HG02870 (cell line): Measurements from ENCODE around the gene CEP192.
"Not testable (repeated sequence)": the region's sequence is repeated elsewhere in the genome, so short reads cannot be mapped to it uniquely, and the experiment has no call there.

Source experiments
- ATAC-seq: cut with Tn5 transposase; IDR thresholded peaks from one replicate; pipeline ENCODE4 v1.9.1; 2021; ENCODE audit warnings: mild to moderate bottlenecking, moderate library complexity; ENCODE audit not compliant: unreplicated experiment

Gene CEP192

DNA sequence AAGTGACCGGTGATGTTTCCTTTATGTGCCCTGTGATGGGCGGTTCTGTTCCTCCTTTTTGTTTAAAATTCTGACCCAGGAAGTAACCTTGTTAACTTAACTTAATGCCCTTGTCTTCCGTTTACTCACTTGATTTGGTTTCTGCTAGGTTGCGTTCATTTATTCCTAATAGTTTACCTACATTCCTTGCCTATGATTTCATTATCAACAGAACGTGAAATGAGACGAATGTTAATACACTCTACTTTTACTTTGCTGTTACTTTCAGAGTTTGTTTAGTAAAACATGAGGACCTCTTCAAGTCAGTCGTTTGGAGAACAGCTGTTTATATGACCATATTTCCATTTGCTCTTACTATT lies 638 bp downstream of the CEP192 start:
- ATAC-seq, result no peak

DNA sequence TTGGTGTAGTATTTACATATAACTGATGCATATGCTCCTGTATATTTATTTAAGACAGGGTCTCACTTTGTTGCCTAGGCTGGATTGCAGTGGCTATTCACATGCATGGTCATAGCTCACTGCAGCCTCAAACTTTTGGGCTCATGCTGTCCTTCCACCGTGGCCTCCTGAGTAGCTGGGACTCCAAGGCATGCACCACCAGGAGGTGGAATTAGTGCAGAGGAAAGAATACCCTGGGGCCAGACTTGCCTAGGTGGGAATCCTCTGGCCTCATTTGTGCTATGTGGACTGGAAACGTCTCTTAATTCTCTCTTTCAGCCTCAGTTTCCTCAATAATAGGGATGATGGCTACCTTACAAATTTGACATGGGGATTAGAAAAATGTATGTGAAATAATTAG lies 2.3 kb downstream of the CEP192 start:
- ATAC-seq, result no peak

DNA sequence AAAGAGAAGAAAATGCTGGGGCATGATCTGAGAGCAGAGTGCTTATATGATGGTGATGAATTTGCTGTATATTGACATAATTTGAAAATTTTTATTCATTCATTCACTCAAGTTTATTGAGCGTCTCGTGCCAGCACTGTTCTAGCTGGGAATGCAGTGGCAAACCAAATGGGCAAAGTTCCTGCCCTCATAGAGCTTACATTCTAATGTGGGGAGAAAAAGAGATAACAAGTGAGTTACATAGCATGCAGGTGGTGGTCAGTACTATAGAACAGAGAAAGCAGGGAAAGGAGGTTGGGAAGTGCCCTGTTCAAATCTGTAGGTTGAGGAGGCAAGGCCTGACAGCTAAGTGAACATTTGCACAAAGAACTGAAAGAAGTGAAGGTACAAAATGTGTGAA lies 4.3 kb downstream of the CEP192 start:
- ATAC-seq, result no peak

DNA sequence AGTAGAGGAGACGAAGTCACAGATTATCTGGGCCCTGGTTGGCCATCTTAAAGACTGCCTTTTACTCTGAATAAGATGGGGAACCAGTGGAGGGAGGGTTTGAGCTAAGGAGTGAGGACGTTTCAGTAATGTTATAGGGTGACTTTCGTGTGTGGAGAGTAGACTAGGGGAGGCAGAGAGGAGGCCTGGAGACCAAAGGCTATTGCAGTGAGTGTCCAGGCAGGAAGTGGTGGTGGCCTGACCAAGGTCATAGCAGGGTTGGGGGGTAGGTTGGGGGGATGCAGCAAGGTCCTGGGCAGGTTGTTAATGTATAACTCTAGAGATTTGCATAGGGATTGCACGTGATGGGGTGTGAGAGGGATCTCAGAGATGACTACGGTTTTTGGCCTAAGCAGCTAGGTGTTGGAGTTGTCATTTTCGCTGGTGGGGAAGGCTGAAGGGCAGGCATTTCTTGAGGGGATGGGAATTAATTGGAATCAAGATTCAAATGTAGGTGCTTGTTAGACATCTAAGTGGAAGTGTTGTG lies 4.9 kb downstream of the CEP192 start:
- ATAC-seq, result no peak

DNA sequence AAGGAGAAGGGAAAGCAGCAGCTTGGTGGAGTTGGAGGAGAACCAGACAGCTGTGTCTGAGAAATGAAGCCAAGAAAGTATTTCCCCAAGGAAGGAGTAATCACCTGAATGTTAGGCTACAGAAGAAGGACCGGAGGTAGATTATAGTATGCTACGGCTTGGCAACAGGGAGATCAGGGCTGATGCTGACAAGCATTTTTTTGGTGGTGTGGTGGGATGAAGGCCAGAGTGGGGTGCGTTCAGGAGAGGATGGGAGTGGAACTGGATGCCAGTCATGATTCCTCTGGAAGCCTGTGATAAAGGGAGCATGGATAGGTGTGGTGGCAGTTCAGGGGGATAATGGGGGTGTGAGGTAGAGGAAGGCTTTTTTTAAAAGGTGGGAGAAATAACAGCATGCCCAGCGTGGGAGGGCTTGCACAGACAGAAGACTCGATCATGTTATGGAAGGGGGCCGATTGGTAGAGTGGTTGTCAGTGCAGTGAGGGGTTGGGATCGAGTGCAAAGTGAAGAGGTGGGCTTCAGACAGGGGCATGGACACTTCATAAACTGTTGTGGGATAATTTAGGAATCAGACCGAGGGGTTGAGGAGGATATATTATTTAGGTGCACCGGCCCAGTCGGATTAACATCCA lies 5.6 kb downstream of the CEP192 start:
- ATAC-seq, result no peak

DNA sequence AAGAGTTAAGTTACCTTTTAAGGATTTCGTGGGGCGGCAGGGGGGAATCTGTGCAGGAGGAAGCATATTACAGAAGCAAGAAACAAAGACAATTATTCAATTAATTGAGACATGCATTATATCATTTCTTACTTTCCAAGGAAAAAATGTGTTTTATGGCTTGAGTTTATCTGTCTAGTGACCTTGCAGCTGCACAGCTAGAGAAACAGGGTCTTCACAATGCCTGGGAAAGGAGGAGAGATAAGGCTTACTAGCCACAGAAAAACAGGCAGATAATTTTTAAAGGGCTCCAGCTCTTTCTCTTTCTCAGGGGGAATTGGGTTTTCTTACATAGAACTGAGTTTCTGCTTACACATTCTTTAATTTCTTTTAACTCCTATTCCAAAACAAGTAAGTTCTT lies 6.2 kb downstream of the CEP192 start:
- ATAC-seq, result not testable (repeated sequence)

DNA sequence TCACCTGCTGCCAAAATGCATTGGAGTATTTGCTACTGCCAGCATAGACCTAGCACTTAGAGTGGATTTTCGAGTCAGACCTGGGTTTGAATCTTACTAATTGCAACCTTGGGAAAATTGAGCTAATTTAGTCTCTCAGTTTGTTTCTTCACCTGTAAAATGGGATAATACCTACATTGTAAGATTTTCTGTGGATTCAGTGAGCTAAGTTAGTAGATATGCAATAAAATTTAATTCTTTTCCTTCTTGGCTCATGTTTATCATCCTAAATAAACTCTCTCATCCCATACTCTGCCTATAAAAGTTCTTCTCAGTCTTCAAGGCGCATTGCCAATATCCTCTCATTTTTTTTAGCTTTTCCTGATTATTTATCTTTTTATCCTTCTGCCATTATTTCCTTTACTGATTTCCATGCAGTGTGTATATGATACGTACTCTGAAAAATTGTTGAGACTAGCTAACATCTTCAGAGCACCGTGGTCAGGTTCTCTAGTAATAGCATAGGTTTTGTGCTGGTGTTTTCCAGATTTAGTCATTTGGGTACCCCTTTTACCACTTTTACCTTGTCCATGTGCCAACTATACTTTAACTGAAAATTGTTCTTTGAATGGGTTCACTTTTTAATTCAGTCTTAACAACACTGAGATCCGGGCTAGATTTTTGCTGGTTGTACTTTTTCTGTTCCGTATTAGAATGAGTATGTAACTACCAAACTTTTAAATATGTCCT lies 7.3 kb downstream of the CEP192 start:
- ATAC-seq, result peak; percentile 43

DNA sequence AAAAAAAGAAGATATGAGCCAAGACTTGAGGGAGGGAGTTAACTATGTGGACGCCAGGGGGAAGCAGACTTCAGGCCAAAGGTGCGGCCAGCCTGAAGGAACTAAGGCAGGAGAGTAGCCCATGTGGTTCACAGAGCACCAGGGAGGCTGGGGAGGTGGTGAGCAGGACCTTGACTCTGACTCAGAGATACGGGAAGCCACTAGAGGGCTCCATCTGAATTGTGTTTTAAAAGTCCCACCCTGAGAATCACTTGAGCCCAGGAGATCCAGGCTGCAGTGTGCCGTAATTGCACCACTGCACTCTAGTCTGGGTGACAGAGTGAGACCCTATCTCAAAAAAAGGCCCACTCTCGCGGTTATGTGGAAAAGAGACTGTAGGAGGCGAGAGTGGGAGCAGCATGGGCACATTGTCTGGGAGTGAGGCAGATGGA lies 12.3 kb downstream of the CEP192 start:
- ATAC-seq, result no peak

DNA sequence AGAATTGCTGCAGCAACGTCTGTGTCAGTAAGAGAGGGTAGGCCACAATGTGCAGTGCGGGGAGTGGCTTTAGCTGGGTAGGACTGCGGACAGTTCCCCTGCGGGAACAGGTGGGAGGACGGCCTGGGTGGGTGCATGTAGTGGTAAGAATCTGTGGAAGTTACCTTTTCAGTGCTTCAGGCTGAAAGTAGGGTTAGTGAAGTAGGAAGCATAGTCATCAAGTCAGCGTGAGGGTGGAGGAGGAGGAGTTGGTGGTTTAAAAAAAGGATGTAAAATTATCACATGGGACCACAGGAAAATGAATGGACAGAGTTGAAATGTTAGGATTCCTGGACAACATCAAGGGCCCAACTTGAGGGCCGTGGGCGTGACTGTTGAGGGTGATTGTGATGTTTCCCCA lies 13.2 kb downstream of the CEP192 start:
- ATAC-seq, result no peak

DNA sequence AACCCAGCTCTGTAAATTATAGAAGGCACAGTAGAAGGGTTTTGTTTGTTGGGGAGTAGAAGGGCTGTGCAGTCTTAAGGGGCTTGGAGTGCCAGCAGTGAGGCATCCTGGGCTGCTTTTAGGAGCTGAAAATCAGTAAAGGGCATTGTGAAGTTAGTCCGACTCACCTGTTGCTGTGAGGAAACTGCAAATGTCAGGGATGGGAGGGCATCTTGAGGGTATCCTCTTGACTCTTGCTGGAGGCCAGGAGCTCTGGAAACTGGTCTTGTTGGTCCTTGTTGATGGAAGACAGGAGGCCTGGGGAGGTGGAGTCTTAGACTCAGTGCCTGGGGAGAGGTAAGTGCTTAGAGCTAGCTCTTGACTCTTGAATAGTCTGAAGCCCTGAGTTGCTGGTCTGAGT lies 14.1 kb downstream of the CEP192 start:
- no peak for ATAC-seq

DNA sequence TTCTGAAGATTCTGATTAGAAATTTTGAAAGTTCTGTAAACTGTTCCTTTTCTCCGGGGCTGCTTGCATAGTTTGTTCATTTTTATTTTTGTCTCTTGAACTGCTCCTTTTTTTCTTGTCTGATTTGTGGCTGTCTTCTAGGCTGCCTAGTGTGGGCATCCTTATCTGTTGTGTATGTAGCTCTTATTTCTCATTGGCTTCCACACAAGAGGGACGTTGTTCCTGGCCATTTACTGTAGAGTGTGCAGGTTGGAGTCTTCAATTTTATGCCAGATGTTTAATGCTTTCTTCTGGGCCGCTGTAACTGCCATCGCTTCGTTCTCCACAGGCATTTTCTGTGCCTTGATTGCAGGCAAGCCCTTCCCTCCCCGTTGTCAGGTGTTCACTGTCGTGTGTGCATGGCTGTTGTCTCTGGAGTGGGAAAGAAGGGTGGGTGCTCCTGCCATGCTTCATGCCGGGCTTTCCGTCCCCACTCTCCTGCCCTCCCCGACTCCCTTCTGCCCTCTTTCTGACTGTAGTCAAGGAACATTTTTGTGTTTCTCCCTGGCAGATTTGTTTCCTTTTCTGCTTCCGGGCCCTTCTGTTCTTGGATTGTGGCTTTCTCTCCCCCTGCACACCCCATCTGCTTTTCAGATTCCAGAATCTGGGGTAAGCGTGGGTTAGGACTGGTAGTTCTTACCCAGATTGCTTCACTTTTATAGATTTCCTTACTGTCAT lies 15.5 kb downstream of the CEP192 start:
- no peak for ATAC-seq

DNA sequence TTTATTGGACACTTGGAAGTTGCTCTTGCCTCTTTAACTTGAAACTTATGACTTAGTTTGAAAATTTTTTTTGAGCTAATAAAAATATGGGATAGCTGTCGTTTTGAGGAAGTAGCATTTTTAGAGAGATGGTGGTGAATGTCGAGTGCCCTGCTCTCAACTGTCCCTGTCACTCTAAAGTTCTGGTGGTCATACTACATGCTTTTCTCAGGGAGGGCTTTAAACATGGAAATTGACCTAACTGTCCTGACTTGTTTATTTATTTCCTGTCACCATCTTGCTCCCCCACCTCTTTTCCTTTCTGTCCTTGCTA lies 16.0 kb downstream of the CEP192 start:
- ATAC-seq, result no peak

DNA sequence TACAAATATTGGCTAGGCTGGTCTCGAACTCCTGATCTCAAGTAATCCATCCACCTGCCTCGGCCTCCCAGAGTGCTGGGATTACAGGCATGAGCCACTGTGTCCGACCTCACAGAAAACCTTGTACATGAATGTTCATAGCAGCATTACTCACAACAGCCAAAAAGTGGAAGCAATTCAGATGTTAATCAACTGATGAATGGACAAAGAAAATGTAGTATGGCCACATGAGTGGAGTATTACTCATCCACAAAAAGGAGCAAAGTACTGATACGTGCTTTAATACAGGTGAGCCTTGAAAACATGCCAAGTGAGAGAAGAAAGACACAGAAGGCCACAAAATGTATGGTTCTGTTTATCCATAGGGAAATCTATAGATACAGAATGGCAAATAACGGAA lies 20.6 kb downstream of the CEP192 start:
- ATAC-seq, result no peak

DNA sequence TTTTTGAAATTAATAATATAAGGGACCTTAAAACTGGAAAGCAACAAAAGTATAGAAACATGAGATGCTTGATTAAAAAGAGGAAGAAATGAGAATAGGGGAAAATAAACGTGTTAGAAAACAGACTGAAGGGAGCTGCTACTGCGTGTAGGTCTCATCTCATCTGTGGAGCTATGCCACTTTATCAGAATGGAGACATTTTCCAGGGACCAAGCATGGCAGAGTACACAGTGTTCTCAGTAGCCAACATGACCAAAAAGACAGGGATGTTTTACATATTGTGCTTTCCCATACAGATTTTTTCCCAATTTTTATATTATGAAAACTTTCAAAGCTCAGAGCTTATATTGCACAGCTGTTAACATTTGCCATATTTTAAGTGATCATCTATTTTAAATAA lies 23.1 kb downstream of the CEP192 start:
- ATAC-seq, result no peak

DNA sequence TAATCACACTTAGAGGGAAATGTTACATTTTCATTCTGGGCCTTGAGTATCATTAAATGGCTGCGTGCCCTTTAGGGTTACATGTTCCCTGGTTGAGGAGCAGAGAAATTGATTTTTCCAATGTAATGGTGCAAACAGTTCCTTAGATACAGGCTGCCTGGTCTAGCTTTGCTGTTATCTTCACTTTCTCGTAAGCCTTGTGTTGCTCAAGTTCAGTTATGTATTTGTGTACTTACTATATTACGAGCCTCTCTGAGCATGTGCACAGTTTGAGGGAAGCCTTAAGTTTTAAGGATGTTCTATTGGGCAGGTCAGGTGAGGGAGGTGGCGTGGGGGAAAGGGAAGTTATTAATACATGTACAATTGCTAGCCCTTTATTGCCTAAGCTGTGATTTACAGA lies 23.7 kb downstream of the CEP192 start:
- ATAC-seq, result no peak

DNA sequence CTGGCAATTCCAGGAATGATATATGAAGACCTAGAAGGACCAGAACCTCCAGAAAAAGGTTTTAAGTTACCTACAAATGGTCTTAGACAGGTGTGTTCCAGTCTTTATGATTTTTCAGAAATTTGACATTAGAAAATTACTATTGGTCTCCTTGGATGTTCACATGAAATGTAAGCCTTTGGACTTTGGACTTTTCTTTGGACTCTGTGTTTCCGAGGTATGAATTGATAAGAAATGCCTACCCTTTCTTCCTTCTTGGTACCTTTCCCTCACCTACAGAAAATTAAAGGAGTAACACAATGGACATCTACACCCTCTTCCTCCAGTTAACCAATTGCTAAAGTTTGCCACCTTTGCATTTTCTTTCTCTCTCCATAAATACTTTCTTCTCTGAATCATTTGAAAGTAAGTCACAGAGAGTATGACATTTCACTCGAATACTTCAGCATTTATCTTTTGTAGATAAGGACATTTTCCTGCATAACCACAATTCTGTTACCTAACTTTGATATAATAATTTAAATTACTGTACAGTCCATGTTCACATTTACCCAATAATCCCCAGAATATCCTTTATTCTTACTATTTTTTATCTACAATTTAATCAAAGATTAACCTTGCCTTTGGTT lies 26.2 kb downstream of the CEP192 start:
- ATAC-seq, result no peak

DNA sequence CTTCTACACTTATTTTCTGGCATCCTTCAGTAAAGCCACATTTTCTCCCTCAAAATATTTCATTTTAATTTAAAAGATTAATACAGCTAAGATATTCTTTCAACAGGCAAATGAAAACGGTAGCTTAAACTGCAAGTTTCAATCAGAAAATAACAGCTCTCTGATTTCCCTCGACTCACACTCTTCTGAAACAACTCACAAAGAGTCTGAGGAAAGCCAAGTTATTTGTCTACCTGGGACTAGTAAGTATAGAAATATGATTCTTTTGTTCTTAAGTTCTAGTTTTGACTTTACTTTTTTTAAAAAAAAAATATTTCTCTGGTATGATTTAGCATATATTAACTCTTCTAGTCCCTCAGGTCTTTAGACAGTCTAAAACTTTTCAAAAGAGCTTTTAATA lies 27.2 kb downstream of the CEP192 start:
- no peak for ATAC-seq

DNA sequence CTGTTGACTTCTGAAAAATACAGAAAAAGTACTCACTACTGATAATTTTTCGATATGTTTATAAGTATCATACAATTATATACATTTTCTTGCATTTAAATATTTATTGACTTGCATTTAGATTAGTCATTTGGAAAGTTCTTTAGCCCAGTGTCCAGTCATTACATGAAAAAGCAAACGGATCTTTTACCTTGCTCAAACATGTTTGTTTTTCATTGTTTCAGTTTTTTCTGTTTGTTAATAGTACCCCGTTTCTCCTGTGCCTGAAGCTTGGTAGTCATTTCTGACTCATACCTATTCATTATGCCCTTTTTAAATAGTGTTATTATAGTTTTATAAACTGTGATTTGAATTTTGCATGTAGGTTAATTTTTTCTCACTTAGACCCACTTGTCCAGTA lies 28.1 kb downstream of the CEP192 start:
- peak; percentile 73 for ATAC-seq

DNA sequence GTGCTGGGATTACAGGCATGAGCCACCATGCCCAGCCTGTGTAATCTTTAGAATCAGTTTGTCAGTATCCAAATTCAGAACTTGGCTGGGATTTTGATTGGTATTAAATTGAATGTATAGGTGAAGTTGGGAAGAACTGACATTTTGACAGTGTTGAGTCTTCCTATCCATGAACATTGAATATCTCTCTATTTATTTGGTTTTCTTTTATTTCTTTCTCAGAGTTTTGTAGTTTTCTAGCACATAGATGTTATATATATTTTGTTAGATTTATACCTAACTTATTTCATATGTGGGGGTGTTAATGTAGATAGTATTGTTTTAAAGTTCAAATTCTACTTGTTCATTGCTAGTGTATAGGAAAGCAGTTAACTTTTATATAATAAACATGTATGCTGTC lies 31.5 kb downstream of the CEP192 start:
- ATAC-seq, result no peak

DNA sequence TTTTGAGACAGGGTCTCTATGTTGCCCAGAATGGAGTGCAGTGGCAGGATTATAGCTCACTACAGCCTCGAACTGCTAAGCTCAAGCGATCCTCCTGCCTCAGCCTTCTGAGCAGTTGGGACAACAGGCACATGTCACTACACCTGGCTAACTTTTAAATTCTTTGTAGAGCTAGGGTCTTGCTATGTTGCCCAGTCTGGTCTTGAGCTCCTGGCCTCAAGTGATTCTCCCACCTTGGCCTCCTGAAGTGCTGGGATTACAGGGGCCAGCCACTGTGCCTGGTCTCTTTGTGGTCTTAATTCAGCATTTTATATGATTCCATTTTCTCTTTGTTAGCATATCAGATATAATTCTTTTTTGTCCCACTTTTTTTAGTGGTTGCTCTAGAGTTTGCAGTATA lies 34.1 kb downstream of the CEP192 start:
- ATAC-seq, result no peak

DNA sequence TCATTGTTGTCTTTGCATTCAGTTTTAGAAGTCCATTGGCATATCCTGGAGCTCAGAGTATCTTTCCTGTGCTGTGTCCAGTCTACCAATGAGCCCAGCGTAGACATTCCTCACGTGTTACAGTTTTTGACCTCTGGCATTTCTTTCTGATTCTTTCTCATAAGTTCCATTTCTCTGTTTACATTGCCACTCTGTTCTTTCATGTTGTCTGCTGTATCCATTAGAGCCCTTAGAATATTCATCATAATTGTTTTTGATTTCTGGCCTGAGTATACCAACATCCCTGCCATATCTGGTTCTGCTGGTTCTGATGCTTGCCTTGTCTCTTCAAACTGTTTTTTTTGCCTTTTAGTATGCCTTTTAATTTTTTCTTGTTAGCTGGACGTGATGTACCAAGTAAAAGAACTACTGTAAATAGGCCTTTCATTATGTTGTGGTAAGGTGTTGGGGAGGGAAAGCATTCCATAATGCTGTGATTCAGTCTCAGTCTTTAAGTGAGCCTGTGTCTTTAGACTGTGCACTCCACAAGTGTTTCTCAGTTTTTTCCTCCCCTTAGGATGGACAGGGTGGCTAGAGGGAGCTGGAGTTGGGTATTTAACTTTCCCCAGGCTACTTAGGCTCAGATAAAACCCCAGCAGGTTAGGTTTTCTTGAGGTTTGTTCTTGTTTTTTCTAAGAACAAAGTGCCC lies 35.6 kb downstream of the CEP192 start:
- ATAC-seq, result no peak
